HG02840 (cell line): Measurements from ENCODE around the gene GALNT17.

Experiments
- ATAC-seq: cut with Tn5 transposase; IDR thresholded peaks from one replicate; pipeline ENCODE4 v1.9.1; 2021; ENCODE audit warnings: mild to moderate bottlenecking, moderate library complexity, moderate number of reproducible peaks; ENCODE audit not compliant: unreplicated experiment, low FRiP score

Gene GALNT17

GRCh38 chr7:71372991-71373390, 241.0 kb downstream of the GALNT17 start:
- no peak for ATAC-seq

DNA sequence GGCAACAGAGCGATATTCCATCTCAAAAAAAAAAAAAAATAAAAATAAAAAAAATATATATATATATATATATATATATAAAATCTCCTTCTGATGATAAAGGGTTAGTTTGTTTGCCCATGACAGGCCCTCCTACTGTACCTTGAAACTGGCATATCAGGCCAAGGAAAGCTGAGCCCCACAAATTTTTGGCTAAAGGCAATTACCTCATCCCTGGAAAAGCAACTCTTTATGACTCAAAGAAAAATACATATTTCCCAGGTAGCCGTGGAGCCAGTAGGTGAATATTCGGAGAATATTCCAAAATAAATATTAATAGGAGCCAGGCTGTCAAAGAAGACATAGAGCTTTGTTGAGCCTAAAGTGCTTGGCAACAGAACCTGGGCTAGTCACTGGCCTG, 245.1 kb downstream of the GALNT17 start:
- no peak for ATAC-seq

DNA sequence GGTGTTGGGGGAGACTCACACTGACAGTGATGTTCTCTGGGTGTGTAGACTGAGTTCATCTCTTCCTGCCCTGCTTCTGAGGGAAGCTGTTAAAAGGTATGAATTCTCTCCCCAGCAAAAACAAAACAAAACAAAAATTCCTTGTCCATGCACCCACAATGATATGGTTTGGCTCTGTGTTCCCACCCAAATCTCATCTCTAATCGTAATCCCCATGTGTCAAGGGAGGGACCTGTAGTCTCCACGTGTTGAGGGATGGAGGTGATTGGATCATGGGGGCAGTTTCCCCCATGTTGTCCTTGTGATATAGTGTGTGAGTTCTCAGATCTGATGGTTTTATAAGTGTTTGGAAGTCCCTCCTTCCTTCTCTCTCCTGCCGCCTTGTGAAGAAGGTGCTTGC, 245.5 kb downstream of the GALNT17 start:
- ATAC-seq, result no peak

- no peak for ATAC-seq
Measured at GRCh38 chr7:71384094-71384493, 252.2 kb downstream of the GALNT17 start.

DNA sequence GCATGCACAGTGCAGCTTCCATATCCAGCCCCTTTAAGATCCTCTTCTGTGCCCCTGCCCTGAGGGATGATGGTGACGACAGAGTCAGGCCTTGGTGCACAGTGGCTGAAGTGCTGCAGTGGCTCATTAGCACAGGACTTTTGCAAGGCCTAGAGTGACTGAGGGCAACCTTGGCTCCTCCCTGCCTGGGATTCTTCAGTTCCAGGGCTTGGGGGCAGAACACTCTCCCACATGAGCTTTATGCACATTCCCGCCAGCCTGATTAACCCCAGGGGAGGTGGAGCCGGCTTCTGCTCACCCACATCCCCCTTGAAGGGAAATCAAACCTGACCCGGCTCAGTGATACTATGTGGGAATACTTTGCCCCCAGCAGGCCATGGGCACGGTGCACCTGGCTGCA, 253.4 kb downstream of the GALNT17 start:
- no peak for ATAC-seq

- ATAC-seq, result no peak
Measured at GRCh38 chr7:71386152-71386785, 254.3 kb downstream of the GALNT17 start.

DNA sequence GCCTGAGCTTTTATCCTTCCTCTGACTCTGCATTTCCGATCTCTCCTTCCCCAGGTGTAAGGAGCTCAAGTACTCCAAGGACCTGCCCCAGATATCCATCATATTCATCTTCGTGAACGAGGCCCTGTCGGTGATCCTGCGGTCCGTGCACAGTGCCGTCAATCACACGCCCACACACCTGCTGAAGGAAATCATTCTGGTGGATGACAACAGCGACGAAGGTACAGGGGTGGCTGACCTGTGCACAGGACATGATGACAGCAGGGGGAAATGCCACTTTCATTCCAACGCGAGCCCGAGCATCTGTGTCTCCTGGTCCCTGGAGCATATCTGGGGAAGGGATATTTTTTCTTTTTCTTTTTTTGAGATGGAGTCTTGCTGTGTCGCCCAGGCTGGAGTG, 256.2 kb downstream of the GALNT17 start:
- ATAC-seq, result no peak

DNA sequence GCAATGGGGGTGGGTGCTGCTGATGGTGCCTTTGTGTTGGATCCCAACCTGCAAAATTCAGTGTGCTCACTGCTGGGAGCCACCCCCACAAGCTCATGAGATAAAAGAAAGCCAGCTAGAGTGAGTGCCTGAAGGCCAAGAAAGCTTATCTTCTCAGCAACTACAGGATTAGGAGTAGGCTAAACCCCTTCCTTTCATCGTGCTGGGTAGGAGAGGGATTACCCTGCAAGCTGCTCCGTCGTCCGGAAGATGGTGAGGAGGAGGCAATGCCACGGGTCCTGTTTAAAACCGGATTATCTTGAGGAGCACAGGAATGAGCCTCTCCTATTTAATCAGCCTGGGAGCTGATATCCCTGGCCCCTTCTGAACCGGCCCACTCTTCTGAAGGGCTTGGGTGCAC, 258.0 kb downstream of the GALNT17 start:
- ATAC-seq, result no peak

GRCh38 chr7:71393661-71394060, 261.7 kb downstream of the GALNT17 start:
- ATAC-seq, result no peak

GRCh38 chr7:71402684-71403083, 270.7 kb downstream of the GALNT17 start:
- ATAC-seq, result no peak

- no peak for ATAC-seq
Measured at GRCh38 chr7:71403202-71403946, 271.4 kb downstream of the GALNT17 start.

DNA sequence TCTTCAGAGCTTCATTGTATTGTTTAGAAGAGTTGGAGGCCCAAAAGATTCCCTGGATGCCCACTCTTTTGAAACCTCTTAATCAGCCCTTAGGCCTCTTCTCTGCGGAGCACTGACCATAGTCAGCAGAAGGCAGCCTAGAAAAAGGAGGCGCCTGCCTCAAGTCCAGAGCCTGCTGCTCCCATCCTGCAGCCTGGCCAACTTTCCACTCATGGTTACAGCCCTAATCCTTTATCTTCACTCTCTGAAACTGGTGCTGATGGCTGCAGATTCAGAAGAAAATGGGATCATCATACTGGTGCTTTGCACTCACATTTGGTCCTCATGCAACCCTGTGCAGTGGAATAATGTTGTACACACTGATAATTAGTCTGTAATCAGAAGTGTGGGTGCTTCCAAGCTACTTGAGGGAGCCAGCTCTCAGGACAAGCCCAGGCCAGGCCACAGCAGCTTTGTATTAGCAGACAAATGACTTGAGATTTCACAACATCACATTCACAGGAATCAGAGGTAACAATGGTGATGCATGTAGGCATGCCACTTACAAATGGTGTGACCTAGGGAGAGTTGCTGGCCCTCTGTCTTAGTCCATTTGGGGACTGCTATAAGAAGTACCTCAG, 272.9 kb downstream of the GALNT17 start:
- ATAC-seq, result no peak

DNA sequence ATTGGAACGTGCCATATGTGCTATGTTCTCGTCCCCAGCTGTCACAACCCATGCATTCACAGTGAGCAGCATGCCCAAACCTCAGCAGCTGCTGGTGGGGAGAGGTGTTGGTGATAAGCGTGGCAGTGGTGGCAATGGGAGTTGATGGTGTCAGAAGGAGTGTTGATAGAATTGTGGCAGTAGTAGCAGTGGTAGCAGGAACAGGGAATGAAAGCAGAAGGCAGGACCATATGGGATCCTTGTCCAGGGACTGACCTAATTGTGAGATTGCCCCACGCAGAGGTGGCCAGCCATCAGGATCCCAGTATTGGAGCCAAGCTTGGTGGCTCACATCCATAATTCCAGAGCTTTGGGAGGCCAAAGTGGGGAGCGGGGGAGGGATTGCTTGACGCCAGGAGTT, 276.3 kb downstream of the GALNT17 start:
- ATAC-seq, result no peak

DNA sequence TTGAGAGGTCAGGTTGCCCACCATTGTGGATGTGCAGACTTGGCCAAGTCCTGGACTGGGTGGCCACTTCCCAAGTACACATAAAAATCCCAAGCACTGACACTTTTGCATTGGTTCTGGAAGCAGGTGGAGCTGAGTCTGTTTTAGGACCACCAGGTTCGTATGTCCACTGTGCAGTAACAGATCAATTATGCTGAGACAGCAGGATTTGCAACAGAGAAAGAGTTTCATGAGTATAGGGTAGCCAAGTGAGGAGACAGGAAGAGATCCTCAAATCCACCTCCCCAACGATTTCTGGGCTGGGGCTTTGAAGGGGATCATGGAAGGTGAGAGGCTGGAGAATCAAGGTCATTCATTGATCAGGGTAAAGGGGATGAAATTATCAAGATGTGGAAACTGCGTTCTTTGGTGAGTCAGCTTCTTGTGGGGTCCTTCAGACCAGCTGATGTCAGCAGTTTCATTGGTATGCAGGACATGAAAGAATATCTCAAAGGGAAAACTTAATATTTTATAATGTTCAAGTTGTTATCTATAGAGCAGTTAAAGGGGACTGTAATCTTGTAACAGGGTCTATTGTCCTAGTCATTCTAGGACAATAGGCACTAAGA, 277.7 kb downstream of the GALNT17 start:
- no peak for ATAC-seq

GRCh38 chr7:71411475-71411874, 279.5 kb downstream of the GALNT17 start:
- ATAC-seq, result no peak

- ATAC-seq, result no peak
Measured at GRCh38 chr7:71414490-71414889, 282.5 kb downstream of the GALNT17 start.

- no peak for ATAC-seq
Measured at GRCh38 chr7:71419546-71420337, 287.8 kb downstream of the GALNT17 start.

- no peak for ATAC-seq
Measured at GRCh38 chr7:71422104-71422503, 290.2 kb downstream of the GALNT17 start.

DNA sequence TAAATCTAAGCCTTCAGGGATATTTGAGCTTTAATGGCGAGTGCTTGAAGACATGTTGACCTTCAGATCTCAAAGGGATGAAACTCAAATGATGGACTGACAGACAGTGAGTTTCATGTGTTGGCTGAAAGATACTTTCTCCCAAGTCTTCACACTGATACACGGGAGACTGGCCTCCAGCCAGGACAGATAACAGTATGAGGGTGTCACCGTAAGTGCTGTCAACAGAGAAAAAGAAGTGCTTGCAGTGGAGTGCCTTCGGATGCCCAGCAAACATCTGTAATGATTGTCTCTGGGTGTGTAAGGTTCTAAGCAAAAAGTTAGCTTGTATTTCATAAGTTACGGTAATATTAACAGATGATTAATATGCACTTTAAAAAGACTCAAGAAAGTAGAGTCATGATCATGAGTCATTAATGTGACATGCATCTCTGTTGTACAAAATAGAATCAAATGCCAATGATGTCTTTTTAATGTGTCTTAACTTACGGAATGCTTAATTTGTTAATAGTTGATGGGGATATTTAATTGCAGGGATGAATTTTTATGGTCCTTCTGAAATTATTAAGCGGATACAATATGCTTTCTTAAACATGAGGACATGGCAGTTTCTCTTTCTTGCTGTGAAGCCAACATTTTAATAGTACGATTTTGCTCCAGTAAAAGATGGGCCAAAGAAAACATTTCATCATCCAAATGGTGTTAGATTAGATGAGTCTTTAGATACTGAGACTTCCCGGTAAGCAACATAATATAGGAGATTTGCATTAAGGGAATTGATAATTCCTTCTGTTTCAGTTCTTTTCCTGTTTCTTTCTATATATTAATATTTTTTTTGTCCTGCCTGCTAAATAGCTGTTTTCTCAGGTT, 292.5 kb downstream of the GALNT17 start:
- ATAC-seq, result no peak

DNA sequence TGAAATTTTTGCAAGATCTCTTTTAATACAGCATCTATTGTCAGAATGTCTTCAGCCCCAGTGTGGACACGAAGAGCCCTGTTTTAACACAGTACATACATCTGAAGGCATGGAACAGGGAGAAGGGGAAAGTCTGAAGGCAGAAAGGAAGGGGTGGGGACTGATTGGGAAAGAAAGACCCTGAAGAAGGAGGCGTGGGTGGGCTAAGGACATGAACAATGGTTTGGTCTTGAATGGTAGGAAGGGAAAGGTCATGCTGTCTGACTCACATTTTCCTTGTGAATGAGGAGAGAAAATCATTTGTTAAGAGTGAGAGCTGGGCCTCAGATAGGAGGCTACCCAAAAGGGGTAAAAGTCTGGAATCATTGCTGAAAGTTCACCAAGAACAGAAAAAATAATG, 297.1 kb downstream of the GALNT17 start:
- ATAC-seq, result no peak
